ENCODE results near the gene GRN.

DNA sequence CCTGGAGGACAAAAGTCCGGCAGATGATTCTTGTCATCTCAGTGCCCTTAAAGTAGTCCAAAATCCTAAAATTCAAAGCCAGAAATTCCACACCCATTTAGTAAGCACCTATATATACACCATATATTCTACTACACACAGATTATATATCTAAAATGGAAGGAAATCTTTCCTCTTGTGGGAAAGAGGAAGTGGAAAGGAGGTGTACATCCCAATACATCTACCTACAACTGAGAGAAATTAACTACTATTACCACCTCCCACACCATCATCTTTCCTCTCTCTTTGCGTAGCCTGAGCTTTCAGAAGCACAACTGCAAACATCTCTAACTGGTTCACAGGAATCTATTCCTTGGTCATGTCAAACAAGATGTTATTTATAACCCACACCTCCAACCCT is 49.7 kb downstream of the GRN start:
- no peak for TF ChIP-seq CTCF (IDR thresholded peaks at IDR 0.05)
- TF ChIP-seq POLR2A (IDR thresholded peaks at IDR 0.05): no peak
